ENCODE results near the gene BARX2. TPM values are rescaled to one million over a fixed set of nuclear protein-coding genes. Genes with fewer than 3 reads are reported as not detected.
"Not testable (repeated sequence)": the region's sequence is repeated elsewhere in the genome, so short reads cannot be mapped to it uniquely, and the experiment has no call there.

The BARX2 gene
- total RNA-seq, 1 donor from 2014 or later: 0.41 TPM

GRCh38 chr11:129333873-129334272 lies 41.8 kb upstream of the BARX2 start:
- DNase-seq: no peak
- H3K27ac ChIP-seq: no peak overlapping the region
- ATAC-seq: no peak
- no peaks in the 10 kb centered on the region for H3K4me1 ChIP-seq
- H3K36me3 ChIP-seq: no peaks in the 10 kb centered on the region
- no peaks in the 10 kb centered on the region for H3K27me3 ChIP-seq (ENCODE audit: low read depth)
- intact Hi-C loops (cut with DNase I): loop anchor here (5.0 kb wide), 1 partner anchor 217 kb away; no protein-coding TSS in a partner anchor
- TF ChIP-seq CTCF (IDR thresholded peaks at IDR 0.05): no peak
- H3K4me3 ChIP-seq: no peak overlapping the region
- H3K9me3 ChIP-seq: no peaks in the 10 kb centered on the region

DNA sequence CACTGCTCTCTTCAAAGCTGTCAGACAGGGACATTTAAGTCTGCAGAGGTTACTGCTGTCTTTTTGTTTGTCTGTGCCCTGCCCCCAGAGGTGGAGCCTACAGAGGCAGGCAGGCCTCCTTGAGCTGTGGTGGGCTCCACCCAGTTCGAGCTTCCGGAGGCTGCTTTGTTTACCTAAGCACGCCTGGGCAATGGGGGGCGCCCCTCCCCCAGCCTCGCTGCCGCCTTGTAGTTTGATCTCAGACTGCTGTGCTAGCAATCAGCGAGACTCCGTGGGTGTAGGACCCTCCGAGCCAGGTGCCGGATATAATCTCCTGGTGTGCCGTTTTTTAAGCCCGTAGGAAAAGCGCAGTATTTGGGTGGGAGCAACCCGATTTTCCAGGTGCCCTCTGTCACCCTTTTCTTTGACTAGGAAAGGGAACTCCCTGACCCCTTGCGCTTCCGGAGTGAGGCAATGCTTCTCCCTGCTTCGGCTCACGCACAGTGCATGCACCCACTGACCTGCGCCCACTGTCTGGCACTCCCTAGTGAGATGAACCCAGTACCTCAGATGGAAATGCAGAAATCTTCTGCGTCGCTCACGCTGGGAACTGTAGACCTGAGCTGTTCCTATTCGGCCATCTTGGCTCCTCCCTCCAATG lies 31.2 kb upstream of the BARX2 start:
- ATAC-seq; H3K9me3 ChIP-seq; H3K27me3 ChIP-seq (ENCODE audit: low read depth); H3K4me1 ChIP-seq; H3K27ac ChIP-seq; H3K36me3 ChIP-seq; H3K4me3 ChIP-seq; DNase-seq; intact Hi-C loops (cut with DNase I): not testable (repeated sequence)

DNA sequence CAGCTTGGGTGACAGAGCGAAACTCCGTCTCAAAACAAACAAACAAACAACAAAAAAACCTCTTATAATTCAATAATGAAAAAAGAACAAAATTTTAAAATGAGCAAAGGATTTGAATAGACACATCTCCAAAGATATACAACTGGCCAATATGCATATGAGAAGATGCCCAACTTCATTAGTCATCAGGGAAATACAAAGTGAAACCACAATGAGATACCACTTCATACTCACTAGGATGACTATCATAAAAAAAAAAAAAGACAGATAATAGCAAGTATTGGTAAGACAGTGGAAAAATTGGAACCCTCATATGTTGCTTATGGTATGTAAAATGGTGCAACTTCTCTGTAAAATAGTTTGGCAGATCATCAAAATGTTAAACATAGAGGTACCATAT lies 28.7 kb upstream of the BARX2 start:
- H3K27ac ChIP-seq: no peak overlapping the region
- no peak for TF ChIP-seq CTCF (IDR thresholded peaks at IDR 0.05)
- H3K9me3 ChIP-seq: no peaks in the 10 kb centered on the region
- no peaks in the 10 kb centered on the region for H3K27me3 ChIP-seq (ENCODE audit: low read depth)
- no peaks in the 10 kb centered on the region for H3K36me3 ChIP-seq
- no peak overlapping the region for H3K4me3 ChIP-seq
- intact Hi-C loops (cut with DNase I): no loop called here
- H3K4me1 ChIP-seq: no peaks in the 10 kb centered on the region
- ATAC-seq (no peak), DNase-seq (no peak)

GRCh38 chr11:129348813-129349212 lies 26.8 kb upstream of the BARX2 start:
- Histone ChIP-seq H3K27me3 (ENCODE audit: low read depth) (no peaks in the 10 kb centered on the region), H3K4me3 (no peak overlapping the region), H3K36me3 (no peaks in the 10 kb centered on the region), H3K4me1 (no peaks in the 10 kb centered on the region), H3K9me3 (no peaks in the 10 kb centered on the region), H3K27ac (no peak overlapping the region)
- ATAC-seq: no peak
- intact Hi-C loops (cut with DNase I): no loop called here
- no peak for TF ChIP-seq CTCF (IDR thresholded peaks at IDR 0.05)
- no peak for DNase-seq

DNA sequence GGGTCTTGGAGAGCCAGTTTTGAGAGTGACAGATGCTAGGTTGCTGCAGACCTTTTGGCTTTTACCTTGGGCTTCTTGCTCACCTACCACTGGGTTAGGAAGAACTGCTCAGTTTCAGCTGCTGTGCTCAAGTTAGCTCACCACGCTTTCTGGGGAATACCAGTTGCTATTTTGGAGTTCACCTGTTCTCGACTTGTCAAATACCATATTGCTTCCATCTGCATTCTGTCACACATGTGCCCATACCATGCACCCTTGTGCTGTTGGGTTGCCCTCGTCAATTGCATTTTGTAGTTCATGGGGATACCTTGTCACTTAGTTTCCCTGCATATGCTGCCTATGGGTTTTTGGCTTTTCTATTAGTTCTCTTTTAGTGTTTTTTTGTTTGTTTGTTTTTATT lies 23.0 kb upstream of the BARX2 start:
- H3K4me3 ChIP-seq: no peak overlapping the region
- intact Hi-C loops (cut with DNase I): no loop called here
- ATAC-seq: no peak
- H3K36me3 ChIP-seq: no peaks in the 10 kb centered on the region
- no peaks in the 10 kb centered on the region for H3K4me1 ChIP-seq
- DNase-seq: no peak
- H3K27me3 ChIP-seq (ENCODE audit: low read depth): no peaks in the 10 kb centered on the region
- no peak overlapping the region for H3K27ac ChIP-seq
- TF ChIP-seq CTCF (IDR thresholded peaks at IDR 0.05): no peak
- no peaks in the 10 kb centered on the region for H3K9me3 ChIP-seq

DNA sequence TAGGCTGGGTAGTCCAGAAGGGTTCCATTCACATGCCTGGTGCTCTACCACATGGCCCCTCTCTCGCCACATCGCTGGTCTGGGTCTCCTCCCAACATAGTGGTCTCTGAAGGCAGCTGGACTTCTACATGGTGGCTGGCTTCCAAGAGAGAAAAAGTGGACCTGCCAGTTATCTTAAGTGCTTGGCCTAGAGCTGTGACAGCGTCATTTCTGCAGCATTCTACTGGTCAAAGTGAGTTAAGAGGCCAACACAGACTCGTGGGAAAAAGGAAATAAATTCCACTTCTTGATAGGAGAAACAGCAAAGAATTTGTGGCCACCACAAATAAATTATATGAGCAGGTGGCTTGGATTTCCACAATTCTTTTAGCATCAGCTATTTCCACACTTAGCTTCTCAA lies 21.0 kb upstream of the BARX2 start:
- intact Hi-C loops (cut with DNase I): no loop called here
- peak; percentile 31 to 48 for ATAC-seq
- no peaks in the 10 kb centered on the region for H3K36me3 ChIP-seq

More for the DNA sequence above, 21.0 kb upstream of the BARX2 start:
- H3K4me3 ChIP-seq: no peak overlapping the region
- no peak overlapping the region for H3K27ac ChIP-seq
- TF ChIP-seq CTCF (IDR thresholded peaks at IDR 0.05): no peak
- DNase-seq: no peak
- no peaks in the 10 kb centered on the region for H3K4me1 ChIP-seq
- H3K9me3 ChIP-seq: no peaks in the 10 kb centered on the region
- H3K27me3 ChIP-seq (ENCODE audit: low read depth): no peaks in the 10 kb centered on the region

All from lower lobe of right lung (tissue), 2 donors.